Measurements from ENCODE around the gene SKA3. TPM values are rescaled to one million over a fixed set of nuclear protein-coding genes. Genes with fewer than 3 reads are reported as not detected.
A peak's percentile ranks its signal among the peaks of the same experiment; 100 is the strongest.
"Not testable (repeated sequence)": the region's sequence is repeated elsewhere in the genome, so short reads cannot be mapped to it uniquely, and the experiment has no call there.

The SKA3 gene
- 10 to 100 TPM; 42.2 to 50.7 TPM for total RNA-seq

- Mint-ChIP-seq H3K27ac (peak within 1 kb of the TSS; percentile 98), H3K9me3 (no peaks in the 10 kb centered on the region), H3K36me3 (ENCODE audit: low read depth) (peaks cover 17% of the 10 kb centered on the region), H3K4me1 (peaks cover 31% of the 10 kb centered on the region), H3K27me3 (no peaks in the 10 kb centered on the region), H3K4me3 (peak within 1 kb of the TSS; percentile 99)
- CTCF ChIA-PET: interaction anchor here (0.6 to 3.1 kb wide), 12 partner anchors 11 to 303 kb away, joined by 3 to 17 read pairs (median 3); no protein-coding TSS in a partner anchor
- POLR2A ChIA-PET: interaction anchor here (0.6 to 1.5 kb wide), 6 partner anchors 9 to 605 kb away, joined by 3 to 5 read pairs (median 4); partner anchors contain the start of genes LATS2 and ZDHHC20
- DNase-seq: peak; percentile 94
Observed at GRCh38 chr13:21176215-21176981, at the start of gene SKA3, which contains the start of gene MRPL57. SKA3 (minus strand) TSS chr13:21176552; CDS start chr13:21176477, 75 bp downstream. MRPL57 (plus strand) TSS chr13:21176658; CDS start chr13:21176917, 259 bp downstream.

- Mint-ChIP-seq H3K9me3 (peaks cover 13% of the 10 kb centered on the region), H3K27ac (no peak overlapping the region), H3K36me3 (ENCODE audit: low read depth) (peaks cover 5% of the 10 kb centered on the region), H3K4me3 (no peak overlapping the region), H3K4me1 (peaks cover 2% of the 10 kb centered on the region), H3K27me3 (peaks cover 17% of the 10 kb centered on the region)
- CTCF ChIA-PET: no interaction called here
- DNase-seq: no peak
- POLR2A ChIA-PET: no interaction called here
Observed at GRCh38 chr13:21225082-21225481, 48.7 kb upstream of the SKA3 start.

GRCh38 chr13:21221268-21221667 is 44.9 kb upstream of the SKA3 start:
- H3K4me3 Mint-ChIP-seq: no peak overlapping the region
- H3K4me1 Mint-ChIP-seq: peaks cover 22% of the 10 kb centered on the region
- peaks cover 13% of the 10 kb centered on the region for H3K9me3 Mint-ChIP-seq
- DNase-seq: no peak
- H3K27me3 Mint-ChIP-seq: peaks cover 21% of the 10 kb centered on the region
- H3K36me3 Mint-ChIP-seq (ENCODE audit: low read depth): peaks cover 5% of the 10 kb centered on the region
- no peak overlapping the region for H3K27ac Mint-ChIP-seq
- ChIA-PET POLR2A (no interaction called here), CTCF (no interaction called here)

- not testable (repeated sequence) for H3K36me3 Mint-ChIP-seq (ENCODE audit: low read depth); H3K4me3 Mint-ChIP-seq; DNase-seq
- Mint-ChIP-seq H3K27me3 (peaks cover 34% of the 10 kb centered on the region), H3K4me1 (peaks cover 22% of the 10 kb centered on the region), H3K27ac (peak overlapping the region; percentile 82), H3K9me3 (peaks cover 13% of the 10 kb centered on the region)
- POLR2A ChIA-PET: interaction anchor here (0.6 kb wide), 1 partner anchor 31 kb away, joined by 3 read pairs; no protein-coding TSS in a partner anchor
- CTCF ChIA-PET: interaction anchor here (0.6 to 1.3 kb wide), 3 partner anchors 15 to 267 kb away, joined by 3 read pairs; no protein-coding TSS in a partner anchor
Observed at GRCh38 chr13:21219716-21220115, 43.4 kb upstream of the SKA3 start.

GRCh38 chr13:21219036-21219381 is 42.7 kb upstream of the SKA3 start:
- no peak for DNase-seq
- Mint-ChIP-seq H3K27me3 (peaks cover 36% of the 10 kb centered on the region), H3K9me3 (peaks cover 13% of the 10 kb centered on the region), H3K4me3 (peak overlapping the region; percentile 3), H3K27ac (peak overlapping the region; percentile 82), H3K4me1 (peaks cover 22% of the 10 kb centered on the region), H3K36me3 (ENCODE audit: low read depth) (peaks cover 5% of the 10 kb centered on the region)
- CTCF ChIA-PET: interaction anchor here (1.1 to 1.3 kb wide), 3 partner anchors 14 to 53 kb away, joined by 3 to 4 read pairs (median 3); partner anchors contain the start of genes MRPL57 and SKA3
- POLR2A ChIA-PET: interaction anchor here (0.9 to 1.5 kb wide), 2 partner anchors 41 to 43 kb away, joined by 3 to 4 read pairs; partner anchors contain the start of genes MRPL57 and SKA3

- peaks cover 13% of the 10 kb centered on the region for H3K9me3 Mint-ChIP-seq
- peak overlapping the region; percentile 3 for H3K4me3 Mint-ChIP-seq
Observed at GRCh38 chr13:21218351-21219035, 42.1 kb upstream of the SKA3 start.

GRCh38 chr13:21216332-21216731 is 40.0 kb upstream of the SKA3 start:
- peaks cover 2% of the 10 kb centered on the region for H3K36me3 Mint-ChIP-seq (ENCODE audit: low read depth)
- H3K4me1 Mint-ChIP-seq: peaks cover 22% of the 10 kb centered on the region
- no peak overlapping the region for H3K27ac Mint-ChIP-seq
- ChIA-PET POLR2A (interaction anchor here (0.6 kb wide), 1 partner anchor 21 kb away, joined by 3 read pairs; no protein-coding TSS in a partner anchor), CTCF (no interaction called here)
- peaks cover 41% of the 10 kb centered on the region for H3K27me3 Mint-ChIP-seq
- H3K4me3 Mint-ChIP-seq: no peak overlapping the region
- H3K9me3 Mint-ChIP-seq: peaks cover 5% of the 10 kb centered on the region
- no peak for DNase-seq

More at GRCh38 chr13:21218351-21219035, 42.1 kb upstream of the SKA3 start:
- CTCF ChIA-PET: interaction anchor here (0.7 to 1.3 kb wide), 5 partner anchors 41 to 647 kb away, joined by 3 to 4 read pairs (median 3); partner anchors contain the start of genes MRPL57 and SKA3
- H3K27me3 Mint-ChIP-seq: peaks cover 41% of the 10 kb centered on the region
- POLR2A ChIA-PET: interaction anchor here (0.9 to 1.5 kb wide), 2 partner anchors 41 to 42 kb away, joined by 3 to 4 read pairs; partner anchors contain the start of genes MRPL57 and SKA3
- DNase-seq: peak; percentile 56
- peaks cover 22% of the 10 kb centered on the region for H3K4me1 Mint-ChIP-seq
- H3K27ac Mint-ChIP-seq: peak overlapping the region; percentile 82
- H3K36me3 Mint-ChIP-seq (ENCODE audit: low read depth): peaks cover 5% of the 10 kb centered on the region

GRCh38 chr13:21215419-21215818 is 39.1 kb upstream of the SKA3 start:
- H3K9me3 Mint-ChIP-seq; H3K36me3 Mint-ChIP-seq (ENCODE audit: low read depth); CTCF ChIA-PET; H3K27ac Mint-ChIP-seq; H3K4me3 Mint-ChIP-seq; DNase-seq; POLR2A ChIA-PET: not testable (repeated sequence)
- H3K4me1 Mint-ChIP-seq: peaks cover 22% of the 10 kb centered on the region
- H3K27me3 Mint-ChIP-seq: peaks cover 44% of the 10 kb centered on the region

GRCh38 chr13:21212138-21212775 is 35.9 kb upstream of the SKA3 start:
- no peaks in the 10 kb centered on the region for H3K4me1 Mint-ChIP-seq
- POLR2A ChIA-PET: no interaction called here
- CTCF ChIA-PET: no interaction called here
- no peaks in the 10 kb centered on the region for H3K36me3 Mint-ChIP-seq (ENCODE audit: low read depth)
- H3K27ac Mint-ChIP-seq: no peak overlapping the region
- H3K9me3 Mint-ChIP-seq: peaks cover 5% of the 10 kb centered on the region
- no peak for DNase-seq
- peaks cover 49% of the 10 kb centered on the region for H3K27me3 Mint-ChIP-seq
- H3K4me3 Mint-ChIP-seq: no peak overlapping the region

GRCh38 chr13:21208652-21209154 is 32.4 kb upstream of the SKA3 start:
- H3K27ac Mint-ChIP-seq: no peak overlapping the region
- no peaks in the 10 kb centered on the region for H3K36me3 Mint-ChIP-seq (ENCODE audit: low read depth)
- H3K9me3 Mint-ChIP-seq: peaks cover 5% of the 10 kb centered on the region
- CTCF ChIA-PET: no interaction called here
- POLR2A ChIA-PET: no interaction called here
- H3K4me1 Mint-ChIP-seq: no peaks in the 10 kb centered on the region
- H3K4me3 Mint-ChIP-seq: no peak overlapping the region
- DNase-seq: no peak
- H3K27me3 Mint-ChIP-seq: peaks cover 27% of the 10 kb centered on the region

GRCh38 chr13:21202767-21203531 is 26.6 kb upstream of the SKA3 start:
- no peak overlapping the region for H3K27ac Mint-ChIP-seq
- DNase-seq: no peak
- peaks cover 2% of the 10 kb centered on the region for H3K27me3 Mint-ChIP-seq
- H3K9me3 Mint-ChIP-seq: peaks cover 7% of the 10 kb centered on the region
- ChIA-PET POLR2A (no interaction called here), CTCF (interaction anchor here (0.6 kb wide), 1 partner anchor 256 kb away, joined by 3 read pairs; the partner anchor contains the start of gene ZDHHC20)
- H3K36me3 Mint-ChIP-seq (ENCODE audit: low read depth): peaks cover 3% of the 10 kb centered on the region
- no peak overlapping the region for H3K4me3 Mint-ChIP-seq
- no peaks in the 10 kb centered on the region for H3K4me1 Mint-ChIP-seq
